Measurements from ENCODE around the gene GPS1. TPM values are rescaled to one million over a fixed set of nuclear protein-coding genes. Genes with fewer than 3 reads are reported as not detected.

Gene GPS1
- total and polyA plus RNA-seq, 10 of the 15 experiments (the other 5 are each of a cell fraction or from before 2014, with no cell fraction given): 2.2 to 146 (median 77.7) TPM

DNA sequence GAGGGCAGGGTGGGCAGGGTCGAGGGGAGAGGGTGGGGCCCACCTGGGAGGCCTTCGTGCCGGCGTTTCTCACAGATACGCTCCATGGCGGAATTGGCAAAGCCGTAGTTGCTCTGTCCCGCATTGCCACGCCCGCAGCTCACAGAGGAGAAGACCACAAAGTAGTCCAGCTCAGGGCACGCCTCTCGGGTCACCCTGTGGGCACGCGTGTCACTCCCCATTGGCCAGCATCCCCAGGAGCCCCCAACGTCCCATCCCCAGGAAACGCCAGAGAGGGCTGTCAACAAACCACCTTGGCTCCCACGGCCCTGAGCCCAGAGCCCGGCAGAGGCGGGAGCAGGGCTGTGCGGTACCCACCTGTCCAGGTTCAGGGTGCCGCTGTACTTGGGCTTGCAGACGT is 30.3 kb downstream of the GPS1 start (continued):
- TF ChIP-seq POU2F2 (IDR thresholded peaks at IDR 0.05; ENCODE audit: borderline replicate concordance, low read depth, low read length): no peak
- no peak for TF ChIP-seq SMAD5 (IDR thresholded peaks at IDR 0.05; ENCODE audit: low read depth)
- TF ChIP-seq BRCA1 (IDR thresholded peaks at IDR 0.05; ENCODE audit: low read depth, low read length): no peak
- no peak for TF ChIP-seq POLR2AphosphoS5 (IDR thresholded peaks at IDR 0.05; ENCODE audit: low read length)
- TF ChIP-seq, protein P1, sequence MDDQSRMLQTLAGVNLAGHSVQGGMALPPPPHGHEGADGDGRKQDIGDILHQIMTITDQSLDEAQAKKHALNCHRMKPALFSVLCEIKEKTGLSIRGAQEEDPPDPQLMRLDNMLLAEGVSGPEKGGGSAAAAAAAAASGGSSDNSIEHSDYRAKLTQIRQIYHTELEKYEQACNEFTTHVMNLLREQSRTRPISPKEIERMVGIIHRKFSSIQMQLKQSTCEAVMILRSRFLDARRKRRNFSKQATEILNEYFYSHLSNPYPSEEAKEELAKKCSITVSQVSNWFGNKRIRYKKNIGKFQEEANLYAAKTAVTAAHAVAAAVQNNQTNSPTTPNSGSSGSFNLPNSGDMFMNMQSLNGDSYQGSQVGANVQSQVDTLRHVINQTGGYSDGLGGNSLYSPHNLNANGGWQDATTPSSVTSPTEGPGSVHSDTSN (IDR thresholded peaks at IDR 0.05; ENCODE audit: insufficient replicate concordance, low read depth, low read length): no peak

DNA sequence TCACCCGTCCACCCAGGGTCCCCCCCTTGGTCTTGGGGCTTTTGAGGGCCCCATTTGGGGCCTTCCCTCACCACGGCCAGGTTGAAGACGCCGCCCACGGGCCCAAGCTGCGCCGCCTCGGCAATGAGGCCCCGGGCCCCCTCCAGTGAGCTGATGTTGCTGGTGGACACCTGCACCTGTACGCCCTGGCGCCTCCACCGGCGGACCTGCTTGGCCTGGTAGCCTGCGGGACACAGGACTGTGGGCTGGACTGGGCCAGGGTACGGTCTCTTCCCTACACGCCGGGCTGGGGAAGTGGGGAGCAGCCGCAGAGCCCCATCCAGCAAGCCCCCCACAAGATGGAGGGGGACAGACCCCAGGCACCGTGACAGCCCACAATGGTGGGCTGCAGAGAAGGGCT is 30.8 kb downstream of the GPS1 start:
- H3K27ac ChIP-seq (ENCODE audit: control insufficient read depth, insufficient read depth): no peak overlapping the region
- no peak for ATAC-seq
- no peaks in the 10 kb centered on the region for H3K79me2 ChIP-seq (ENCODE audit: control insufficient read depth, insufficient read depth, low read length)
- SMC1A ChIA-PET (ENCODE audit: uncharacterized antibody, unreplicated experiment): no interaction called here
- FAIRE-seq: no peak
- peaks cover 14 to 72% of the 10 kb centered on the region in 2 experiments; a peak in 3 of 4 replicates for H3K36me3 ChIP-seq (ENCODE audit: control insufficient read depth in 2 of 2, insufficient read depth in 2 of 2, low read length in 1 of 2)
- H3K4me2 ChIP-seq (ENCODE audit: control insufficient read depth, insufficient read depth): no peak overlapping the region
- in situ Hi-C loops (cut with MboI) (no loop called here), intact Hi-C loops (cut with micrococcal nuclease; ENCODE audit: unreplicated experiment) (no loop called here)
- POLR2A ChIA-PET: no interaction called here
- TF ChIP-seq, protein P2, sequence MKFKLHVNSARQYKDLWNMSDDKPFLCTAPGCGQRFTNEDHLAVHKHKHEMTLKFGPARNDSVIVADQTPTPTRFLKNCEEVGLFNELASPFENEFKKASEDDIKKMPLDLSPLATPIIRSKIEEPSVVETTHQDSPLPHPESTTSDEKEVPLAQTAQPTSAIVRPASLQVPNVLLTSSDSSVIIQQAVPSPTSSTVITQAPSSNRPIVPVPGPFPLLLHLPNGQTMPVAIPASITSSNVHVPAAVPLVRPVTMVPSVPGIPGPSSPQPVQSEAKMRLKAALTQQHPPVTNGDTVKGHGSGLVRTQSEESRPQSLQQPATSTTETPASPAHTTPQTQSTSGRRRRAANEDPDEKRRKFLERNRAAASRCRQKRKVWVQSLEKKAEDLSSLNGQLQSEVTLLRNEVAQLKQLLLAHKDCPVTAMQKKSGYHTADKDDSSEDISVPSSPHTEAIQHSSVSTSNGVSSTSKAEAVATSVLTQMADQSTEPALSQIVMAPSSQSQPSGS (IDR thresholded peaks at IDR 0.05; ENCODE audit: low read length): no peak
- TF ChIP-seq, protein P3, sequence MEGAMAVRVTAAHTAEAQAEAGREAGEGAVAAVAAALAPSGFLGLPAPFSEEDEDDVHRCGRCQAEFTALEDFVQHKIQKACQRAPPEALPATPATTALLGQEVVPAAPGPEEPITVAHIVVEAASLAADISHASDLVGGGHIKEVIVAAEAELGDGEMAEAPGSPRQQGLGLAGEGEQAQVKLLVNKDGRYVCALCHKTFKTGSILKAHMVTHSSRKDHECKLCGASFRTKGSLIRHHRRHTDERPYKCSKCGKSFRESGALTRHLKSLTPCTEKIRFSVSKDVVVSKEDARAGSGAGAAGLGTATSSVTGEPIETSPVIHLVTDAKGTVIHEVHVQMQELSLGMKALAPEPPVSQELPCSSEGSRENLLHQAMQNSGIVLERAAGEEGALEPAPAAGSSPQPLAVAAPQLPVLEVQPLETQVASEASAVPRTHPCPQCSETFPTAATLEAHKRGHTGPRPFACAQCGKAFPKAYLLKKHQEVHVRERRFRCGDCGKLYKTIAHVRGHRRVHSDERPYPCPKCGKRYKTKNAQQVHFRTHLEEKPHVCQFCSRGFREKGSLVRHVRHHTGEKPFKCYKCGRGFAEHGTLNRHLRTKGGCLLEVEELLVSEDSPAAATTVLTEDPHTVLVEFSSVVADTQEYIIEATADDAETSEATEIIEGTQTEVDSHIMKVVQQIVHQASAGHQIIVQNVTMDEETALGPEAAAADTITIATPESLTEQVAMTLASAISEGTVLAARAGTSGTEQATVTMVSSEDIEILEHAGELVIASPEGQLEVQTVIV (IDR thresholded peaks at IDR 0.05; ENCODE audit: borderline replicate concordance, partially characterized antibody): no peak
- no peak for TF ChIP-seq MTA3 (IDR thresholded peaks at IDR 0.05; ENCODE audit: borderline replicate concordance, low read length)
- TF ChIP-seq BACH1 (IDR thresholded peaks at IDR 0.05; ENCODE audit: borderline replicate concordance): no peak
- TF ChIP-seq NFXL1 (IDR thresholded peaks at IDR 0.05; ENCODE audit: borderline replicate concordance): no peak
- TF ChIP-seq SREBF1 (IDR thresholded peaks at IDR 0.05; ENCODE audit: low read length): no peak
- H3K9me3 ChIP-seq (replicated peaks; ENCODE audit: control insufficient read depth, insufficient read depth, low read length): no peaks in the 10 kb centered on the region
- H3K27me3 ChIP-seq (replicated peaks in 1 of 2; ENCODE audit: control insufficient read depth in 2 of 2, insufficient read depth in 2 of 2, low read length in 1 of 2): no peaks in the 10 kb centered on the region
- H2AFZ ChIP-seq (ENCODE audit: control insufficient read depth, low read depth, low read length): no peak overlapping the region
- RAD21 ChIA-PET (ENCODE audit: unreplicated experiment): no interaction called here
- no peak for DNase-seq (ENCODE audit: low read depth, low spot score)
- CTCF ChIA-PET: no interaction called here
- WGBS (ENCODE audit: insufficient coverage, insufficient replicate concordance, low lambda C conversion rate, missing lambda C conversion rate): 91% methylated on average over 19 of the region's 19 CpGs
- no peaks in the 10 kb centered on the region for H4K20me1 ChIP-seq (ENCODE audit: control insufficient read depth, insufficient read depth)
- no peak overlapping the region for H3K9ac ChIP-seq (ENCODE audit: control insufficient read depth, insufficient read depth, low read length)
- no peak overlapping the region for H3K4me3 ChIP-seq
- BruUV-seq (replicated peaks): no TSS peak
- no peaks in the 10 kb centered on the region for H3K4me1 ChIP-seq (ENCODE audit: control insufficient read depth, insufficient read depth, low read length)
